Adrenal gland (tissue), 5 donors: ENCODE results near the gene MBOAT1.

Source experiments
- POLR2A ChIP-seq, 2 donors: fragments of 450-650 bp; IDR thresholded peaks; one replicate each; pipeline ENCODE4 v1.6.1; 2017; ENCODE audit warnings: antibody characterized with exemption in 2 of 2, mild to moderate bottlenecking in 2 of 2, moderate library complexity in 1 of 2
- TF ChIP-seq, protein P1 (sequence below), 6 experiments: fragments of 450-650 bp in 4 of 6; fragments of 200-600 bp in 2 of 6; sonication (generic) in 1 of 6; IDR thresholded peaks; 1 replicate in 5 of 6; 2 replicates in 1 of 6; pipeline versions ENCODE4 v1.5.1 to v1.8.0; 2016 to 2021; ENCODE audit warnings: antibody characterized with exemption in 6 of 6, mild to moderate bottlenecking in 2 of 6, moderate library complexity in 1 of 6
- donor health status: DM: no; HTN: no; CAD: no.

GRCh38 chr6:20211037-20211940 is 980 bp downstream of the MBOAT1 start:
- TF ChIP-seq, protein P1, sequence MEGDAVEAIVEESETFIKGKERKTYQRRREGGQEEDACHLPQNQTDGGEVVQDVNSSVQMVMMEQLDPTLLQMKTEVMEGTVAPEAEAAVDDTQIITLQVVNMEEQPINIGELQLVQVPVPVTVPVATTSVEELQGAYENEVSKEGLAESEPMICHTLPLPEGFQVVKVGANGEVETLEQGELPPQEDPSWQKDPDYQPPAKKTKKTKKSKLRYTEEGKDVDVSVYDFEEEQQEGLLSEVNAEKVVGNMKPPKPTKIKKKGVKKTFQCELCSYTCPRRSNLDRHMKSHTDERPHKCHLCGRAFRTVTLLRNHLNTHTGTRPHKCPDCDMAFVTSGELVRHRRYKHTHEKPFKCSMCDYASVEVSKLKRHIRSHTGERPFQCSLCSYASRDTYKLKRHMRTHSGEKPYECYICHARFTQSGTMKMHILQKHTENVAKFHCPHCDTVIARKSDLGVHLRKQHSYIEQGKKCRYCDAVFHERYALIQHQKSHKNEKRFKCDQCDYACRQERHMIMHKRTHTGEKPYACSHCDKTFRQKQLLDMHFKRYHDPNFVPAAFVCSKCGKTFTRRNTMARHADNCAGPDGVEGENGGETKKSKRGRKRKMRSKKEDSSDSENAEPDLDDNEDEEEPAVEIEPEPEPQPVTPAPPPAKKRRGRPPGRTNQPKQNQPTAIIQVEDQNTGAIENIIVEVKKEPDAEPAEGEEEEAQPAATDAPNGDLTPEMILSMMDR (IDR thresholded peaks at IDR 0.05), result no peak
- TF ChIP-seq POLR2A (IDR thresholded peaks at IDR 0.05), result peak in 1 of 2 donors; percentile 32
